GM23248 (cell line): ENCODE data around the gene RAB3GAP1. TPM values are rescaled to one million over a fixed set of nuclear protein-coding genes. Genes with fewer than 3 reads are reported as not detected.
A peak's percentile ranks its signal among the peaks of the same experiment; 100 is the strongest.

Experiments
- DNase-seq: peaks from one replicate; pipeline ENCODE4 v3.0.0-alpha.2; 2015
- H2AFZ ChIP-seq: fragments of 200-600 bp; sonication (generic); 2 replicates; pipeline ENCODE4 v1.6.1; 2016; ENCODE audit warnings: antibody characterized with exemption
- H3F3A ChIP-seq: fragments of 200-600 bp; sonication (generic); 2 replicates; pipeline ENCODE4 v1.6.1; 2016; ENCODE audit warnings: mild to moderate bottlenecking, antibody characterized with exemption, mixed run types; ENCODE audit not compliant: insufficient read depth
- H3K27ac ChIP-seq: fragments of 200-600 bp; sonication (generic); 2 replicates; pipeline ENCODE4 v1.5.1; 2016; ENCODE audit warnings: mild to moderate bottlenecking
- H3K27me3 ChIP-seq: fragments of 200-600 bp; sonication (generic); replicated peaks from 2 replicates; pipeline ENCODE4 v1.6.1; 2016; ENCODE audit warnings: mild to moderate bottlenecking; ENCODE audit not compliant: insufficient read depth
- H3K36me3 ChIP-seq: fragments of 200-600 bp; sonication (generic); 2 replicates; pipeline ENCODE4 v1.6.1; 2016; ENCODE audit warnings: low read depth, mild to moderate bottlenecking
- H3K4me1 ChIP-seq: fragments of 200-600 bp; sonication (generic); 2 replicates; pipeline ENCODE4 v1.6.1; 2016; ENCODE audit warnings: mild to moderate bottlenecking; ENCODE audit not compliant: insufficient read depth
- H3K4me2 ChIP-seq: fragments of 200-600 bp; sonication (generic); one replicate; pipeline ENCODE4 v1.6.1; 2016; ENCODE audit warnings: mild to moderate bottlenecking; ENCODE audit not compliant: unreplicated experiment
- H3K4me3 ChIP-seq: fragments of 200-600 bp; sonication (generic); 2 replicates; pipeline ENCODE4 v1.5.1; 2016; ENCODE audit warnings: mild to moderate bottlenecking
- H3K79me2 ChIP-seq: fragments of 200-600 bp; sonication (generic); 2 replicates; pipeline ENCODE4 v1.6.1; 2016; ENCODE audit warnings: mild to moderate bottlenecking; ENCODE audit not compliant: insufficient read depth
- H3K9ac ChIP-seq: fragments of 200-600 bp; sonication (generic); 2 replicates; pipeline ENCODE4 v1.6.1; 2016; ENCODE audit warnings: mild to moderate bottlenecking
- H3K9me2 ChIP-seq: fragments of 200-600 bp; sonication (generic); 2 replicates; pipeline ENCODE4 v1.6.1; 2016; ENCODE audit warnings: mixed run types, mild to moderate bottlenecking, moderate library complexity; ENCODE audit not compliant: insufficient read depth
- H3K9me3 ChIP-seq: fragments of 200-600 bp; sonication (generic); one replicate; pipeline ENCODE4 v1.6.1; 2017; ENCODE audit warnings: low read depth
- H4K20me1 ChIP-seq: fragments of 200-600 bp; sonication (generic); 2 replicates; pipeline ENCODE4 v1.6.0; 2016; ENCODE audit not compliant: insufficient read depth
- EZH2 ChIP-seq: fragments of 200-600 bp; sonication (generic); IDR thresholded peaks from 2 replicates; pipeline ENCODE4 v1.6.1; 2018; ENCODE audit warnings: antibody characterized with exemption, mild to moderate bottlenecking; ENCODE audit not compliant: insufficient read depth, poor library complexity, severe bottlenecking
- EZH2phosphoT487 ChIP-seq: fragments of 200-600 bp; sonication (generic); IDR thresholded peaks from 2 replicates; pipeline ENCODE4 v1.6.1; 2018; ENCODE audit warnings: antibody characterized with exemption, moderate library complexity, mild to moderate bottlenecking, low read depth; ENCODE audit not compliant: insufficient read depth
- WGBS, 2 experiments: methylation state at CpG; one replicate each; pipeline ENCODE4 v1.1.6; 2015 to 2017; ENCODE audit warnings: low lambda C conversion rate in 2 of 2, low coverage in 1 of 2; ENCODE audit errors: missing lambda C conversion rate in 2 of 2; 5-methylcytosine and 5-hydroxymethylcytosine counted together
- in situ Hi-C: fragments of 300-500 bp; cut with MboI; formaldehyde crosslinking; loops from 2 replicates; pipeline ENCODE4 v1.15.0; 2020
- polyA plus RNA-seq: library from polyadenylated mRNA; unstranded; fragments of >200 nt; fragmentation: Nextera tagmentation; extraction: Ambion mirVana; gene quantifications from 2 replicates; pipeline ENCODE4 v1.2.1, GENCODE V29; 2016
- total RNA-seq: library from RNA; depleted of rRNA; stranded (reverse); fragments of >200 nt; shearing (Covaris generic); gene quantifications from 2 replicates; pipeline ENCODE4 v1.2.3, GENCODE V29; 2014

Gene RAB3GAP1
- total and polyA plus RNA-seq, 2 experiments from 2014 or later = 35.5 to 72.1 TPM

DNA sequence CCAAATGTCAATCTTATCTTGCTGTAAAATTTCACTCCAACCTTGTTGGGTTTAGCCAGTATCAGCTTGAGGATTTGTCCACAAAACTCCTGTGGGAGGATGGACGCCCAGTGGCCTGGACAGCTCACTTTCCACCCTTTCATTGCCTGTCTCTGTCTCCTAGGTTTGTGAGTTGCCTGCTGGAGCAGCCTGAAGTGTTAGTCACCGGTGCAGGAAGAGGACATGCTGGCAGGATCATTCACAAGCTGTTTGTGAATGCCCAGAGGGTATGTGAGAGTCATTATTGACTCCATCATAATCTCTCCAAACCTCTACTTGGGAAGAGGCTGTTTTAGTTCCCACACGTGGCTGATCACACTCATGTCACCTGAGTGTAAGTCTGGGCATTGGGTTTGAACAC is 112.3 kb downstream of the RAB3GAP1 start:
- no peak for TF ChIP-seq EZH2
- TF ChIP-seq EZH2phosphoT487 = no peak
- in situ Hi-C loops = no loop called here
- Histone ChIP-seq H3K27me3 (no peaks in the 10 kb centered on the region), H3K79me2 (no peaks in the 10 kb centered on the region), H3K4me2 (peak overlapping the region; percentile 30), H3K4me1 (peaks cover 13% of the 10 kb centered on the region), H3K4me3 (no peak overlapping the region), H3K36me3 (peaks cover 40% of the 10 kb centered on the region), H4K20me1 (0 out of 2 replicates have a peak, but pooled peaks cover 3% of the 10 kb centered on the region), H2AFZ (no peak overlapping the region), H3K27ac (peak overlapping the region; percentile 86), H3K9me3 (no peaks in the 10 kb centered on the region), H3F3A (peaks cover 38% of the 10 kb centered on the region), H3K9me2 (no peaks in the 10 kb centered on the region), H3K9ac (peak overlapping the region; percentile 57)
- DNase-seq = peak; percentile 95
- WGBS, 2 experiments = 12 to 13% methylated on average over 3 of the region's 3 CpGs

DNA sequence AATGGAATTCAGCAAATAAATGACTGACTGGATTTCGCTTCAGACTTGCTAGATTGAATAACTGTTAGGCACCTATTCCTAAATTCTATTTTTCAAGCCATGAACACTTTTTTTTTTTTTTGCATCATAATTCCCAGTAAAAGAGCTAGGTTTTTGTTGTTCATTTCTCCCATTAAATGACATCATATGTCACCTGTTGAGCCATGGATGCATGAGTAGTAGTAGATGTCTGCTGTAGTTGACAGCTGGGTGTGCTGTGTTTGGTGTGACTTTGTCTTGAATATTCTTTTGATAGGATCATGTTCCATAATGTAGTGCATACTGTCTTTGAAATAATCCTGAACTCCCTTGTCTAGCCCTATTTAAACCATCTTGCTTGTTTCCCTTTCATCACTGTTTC is 115.2 kb downstream of the RAB3GAP1 start:
- Histone ChIP-seq H3K27ac (no peak overlapping the region), H3K9me2 (no peaks in the 10 kb centered on the region), H3F3A (peaks cover 32% of the 10 kb centered on the region), H3K4me3 (no peak overlapping the region), H4K20me1 (0 out of 2 replicates have a peak, but pooled peaks cover 5% of the 10 kb centered on the region), H3K4me2 (no peak overlapping the region), H3K9me3 (no peaks in the 10 kb centered on the region), H2AFZ (no peak overlapping the region), H3K4me1 (peaks cover 13% of the 10 kb centered on the region), H3K79me2 (no peaks in the 10 kb centered on the region), H3K36me3 (peaks cover 61% of the 10 kb centered on the region), H3K27me3 (no peaks in the 10 kb centered on the region), H3K9ac (no peak overlapping the region)
- TF ChIP-seq EZH2 = no peak
- no peak for TF ChIP-seq EZH2phosphoT487
- WGBS, 2 experiments = 96 to 100% methylated on average over 1 of the region's 1 CpG
- DNase-seq = no peak
- in situ Hi-C loops = no loop called here

DNA sequence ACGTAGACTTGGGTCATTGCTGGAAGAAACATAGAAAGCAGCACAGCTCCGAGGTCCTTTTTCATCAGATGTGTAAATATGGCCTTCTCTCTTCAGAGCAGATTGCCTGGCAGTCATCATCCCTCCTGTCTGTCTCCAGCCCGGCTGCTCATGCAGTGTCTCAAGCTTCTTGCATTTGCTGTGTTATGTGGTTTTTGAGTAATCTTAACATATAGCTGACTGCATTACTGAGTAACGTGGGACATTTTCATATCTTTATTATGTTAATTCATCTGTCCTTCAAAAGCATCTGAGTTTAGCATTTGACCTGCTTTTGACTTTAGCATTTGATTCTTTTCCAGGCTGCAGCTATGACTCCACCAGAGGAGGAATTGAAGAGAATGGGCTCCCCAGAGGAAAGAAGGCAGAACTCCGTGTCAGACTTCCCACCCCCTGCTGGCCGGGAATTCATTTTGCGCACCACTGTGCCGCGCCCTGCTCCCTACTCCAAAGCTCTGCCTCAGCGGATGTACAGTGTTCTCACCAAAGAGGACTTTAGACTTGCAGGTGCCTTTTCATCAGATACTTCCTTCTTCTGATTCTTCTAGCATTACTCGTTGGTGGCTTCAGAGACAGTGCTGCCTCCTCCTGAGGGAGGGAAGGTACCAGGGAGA is 116.2 kb downstream of the RAB3GAP1 start:
- H3K9ac ChIP-seq = no peak overlapping the region
- in situ Hi-C loops = no loop called here
- peaks cover 52% of the 10 kb centered on the region for H3K36me3 ChIP-seq
- H3K4me3 ChIP-seq = no peak overlapping the region
- no peak overlapping the region for H3K27ac ChIP-seq
- H3K9me3 ChIP-seq = no peaks in the 10 kb centered on the region
- TF ChIP-seq EZH2phosphoT487 (no peak), EZH2 (no peak)
- H3K4me1 ChIP-seq = peaks cover 13% of the 10 kb centered on the region
- 93 to 95% methylated on average over 11 of the region's 11 CpGs for WGBS, 2 experiments
- no peaks in the 10 kb centered on the region for H3K79me2 ChIP-seq
- no peak overlapping the region for H3K4me2 ChIP-seq
- H3F3A ChIP-seq = peaks cover 22% of the 10 kb centered on the region
- no peaks in the 10 kb centered on the region for H3K9me2 ChIP-seq
- 0 out of 2 replicates have a peak, but pooled peaks cover 5% of the 10 kb centered on the region for H4K20me1 ChIP-seq
- H2AFZ ChIP-seq = no peak overlapping the region
- DNase-seq = no peak
- H3K27me3 ChIP-seq = no peaks in the 10 kb centered on the region

DNA sequence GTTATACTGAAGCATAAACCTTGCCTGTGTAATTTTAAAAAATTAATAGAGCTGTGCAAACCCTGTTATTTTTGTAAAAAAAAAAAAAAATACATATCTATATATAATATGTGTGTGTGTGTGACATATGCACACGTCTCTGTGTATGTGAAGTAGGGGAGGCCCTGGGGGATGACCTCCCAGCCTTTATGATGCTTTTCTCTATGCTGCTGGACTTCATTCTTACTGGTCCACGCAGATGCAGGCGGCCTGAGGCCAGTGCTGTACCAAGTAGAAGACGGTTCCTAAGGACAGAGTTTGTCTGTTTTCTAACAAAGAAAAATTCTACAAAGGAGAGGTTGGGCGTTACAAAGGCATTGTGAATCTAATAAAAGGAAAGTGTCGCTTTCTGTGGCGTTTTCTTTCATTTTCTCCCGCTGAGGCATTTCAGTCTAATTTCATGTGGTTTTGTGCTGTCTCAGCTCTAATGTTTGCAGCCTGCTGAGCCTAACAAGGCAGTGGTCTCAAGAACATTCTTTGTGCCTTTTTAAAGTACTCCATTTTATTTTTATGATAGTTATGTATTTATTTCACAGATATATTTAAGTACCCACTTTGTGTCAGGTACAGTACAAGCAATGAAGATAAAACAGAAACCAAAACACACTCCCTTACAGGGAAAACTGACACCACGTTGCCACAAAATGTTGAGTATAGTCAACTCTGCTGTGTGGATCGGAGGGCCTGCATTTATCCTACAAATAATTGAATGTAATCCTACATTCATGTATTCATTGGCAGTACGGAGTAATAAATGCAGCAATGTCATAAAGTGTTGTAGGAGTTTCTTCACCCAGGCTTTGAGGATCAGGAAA is 118.0 kb downstream of the RAB3GAP1 start:
- Histone ChIP-seq H3K4me1 (peaks cover 2% of the 10 kb centered on the region; the same call in 1 of the 2 replicates), H4K20me1 (0 out of 2 replicates have a peak, but pooled peaks cover 5% of the 10 kb centered on the region), H3K27ac (no peak overlapping the region), H3K9me2 (no peaks in the 10 kb centered on the region), H3K9me3 (no peaks in the 10 kb centered on the region), H2AFZ (no peak overlapping the region), H3K36me3 (peaks cover 48% of the 10 kb centered on the region), H3K4me3 (no peak overlapping the region), H3F3A (peaks cover 7% of the 10 kb centered on the region; the same call in 1 of the 2 replicates), H3K79me2 (no peaks in the 10 kb centered on the region), H3K27me3 (no peaks in the 10 kb centered on the region), H3K4me2 (no peak overlapping the region), H3K9ac (no peak overlapping the region)
- no peak for DNase-seq
- TF ChIP-seq EZH2 (no peak), EZH2phosphoT487 (no peak)
- in situ Hi-C loops = no loop called here
- WGBS, 2 experiments = 94 to 96% methylated on average over 11 of the region's 11 CpGs
